MCF 10A (cell line): ENCODE results near the gene TREM2. TPM values are rescaled to one million over a fixed set of nuclear protein-coding genes. Genes with fewer than 3 reads are reported as not detected.

Experiments used
- BruUV-seq: library from RNA; stranded (reverse); fragments of 400-500 nt; replicated peaks from 2 replicates; lab custom pipeline; 2021; lab: Mats Ljungman, UMichigan
- CTCF ChIA-PET: fragments of 300-600 bp; sonication (Branson Sonifier 250); formaldehyde crosslinking; extraction: SDS; loops from one replicate; lab custom pipeline; 2021; ENCODE audit warnings: antibody characterized with exemption, inconsistent platforms; lab: Yijun Ruan, JAX
- POLR2A ChIA-PET: fragments of 300-600, 350-650 bp; sonication (Branson Sonifier 250); formaldehyde crosslinking; extraction: SDS; loops from one replicate; lab custom pipeline; 2020; ENCODE audit warnings: antibody characterized with exemption, inconsistent platforms; lab: Yijun Ruan, JAX
- DNase-seq: peaks from one replicate; pipeline ENCODE4 v3.0.0-alpha.2; 2018; ENCODE audit not compliant: unreplicated experiment
- H3K27ac Mint-ChIP-seq: one replicate; pipeline ENCODE4 v1.8.0; 2022; ENCODE audit warnings: mild to moderate bottlenecking, low read depth, mixed read lengths; ENCODE audit not compliant: unreplicated experiment
- H3K27me3 Mint-ChIP-seq: one replicate; pipeline ENCODE4 v1.8.0; 2022; ENCODE audit warnings: mixed read lengths; ENCODE audit not compliant: insufficient read depth, unreplicated experiment
- H3K36me3 Mint-ChIP-seq: one replicate; pipeline ENCODE4 v1.8.0; 2022; ENCODE audit warnings: mild to moderate bottlenecking, moderate library complexity, mixed read lengths; ENCODE audit not compliant: insufficient read depth, unreplicated experiment
- H3K4me1 Mint-ChIP-seq: one replicate; pipeline ENCODE4 v1.8.0; 2022; ENCODE audit warnings: mixed read lengths; ENCODE audit not compliant: insufficient read depth, unreplicated experiment
- H3K4me3 Mint-ChIP-seq: one replicate; pipeline ENCODE4 v1.8.0; 2022; ENCODE audit warnings: mild to moderate bottlenecking, moderate library complexity, mixed read lengths; ENCODE audit not compliant: unreplicated experiment
- H3K9me3 Mint-ChIP-seq: one replicate; pipeline ENCODE4 v1.8.0; 2022; ENCODE audit warnings: mixed read lengths; ENCODE audit not compliant: unreplicated experiment
- CTCF ChIP-seq: fragments of 200-600 bp; IDR thresholded peaks from one replicate; pipeline ENCODE4 v1.8.0; 2022; ENCODE audit warnings: antibody characterized with exemption, mild to moderate bottlenecking; ENCODE audit not compliant: unreplicated experiment
- intact Hi-C: fragments of 100-400 bp; cut with micrococcal nuclease; formaldehyde crosslinking; loops from 2 replicates; pipeline ENCODE4 v1.14.1; 2022
- total RNA-seq: library from RNA; stranded (reverse); gene quantifications from 2 replicates; pipeline ENCODE4 v1.2.3, GENCODE V29; 2022

Gene TREM2
- total RNA-seq, 1 experiment from 2014 or later, result 0.63 TPM

GRCh38 chr6:41132254-41132653 is 30.7 kb downstream of the TREM2 start:
- H3K4me3 Mint-ChIP-seq, result no peak overlapping the region
- DNase-seq, result no peak
- no TSS peak for BruUV-seq
- H3K4me1 Mint-ChIP-seq, result no peaks in the 10 kb centered on the region
- intact Hi-C loops, result no loop called here
- ChIA-PET POLR2A (no interaction called here), CTCF (interaction anchor here (0.6 to 1.6 kb wide), 2 partner anchors 40 to 42 kb away, joined by 3 to 4 read pairs; no protein-coding TSS in a partner anchor)
- no peaks in the 10 kb centered on the region for H3K9me3 Mint-ChIP-seq
- no peak overlapping the region for H3K27ac Mint-ChIP-seq
- H3K36me3 Mint-ChIP-seq, result peaks cover 8% of the 10 kb centered on the region
- no peaks in the 10 kb centered on the region for H3K27me3 Mint-ChIP-seq
- TF ChIP-seq CTCF, result no peak

GRCh38 chr6:41125282-41125681 is 37.6 kb downstream of the TREM2 start:
- H3K9me3 Mint-ChIP-seq, result no peaks in the 10 kb centered on the region
- H3K27ac Mint-ChIP-seq, result no peak overlapping the region
- peaks cover 10% of the 10 kb centered on the region for H3K36me3 Mint-ChIP-seq
- no peaks in the 10 kb centered on the region for H3K4me1 Mint-ChIP-seq
- no peak for TF ChIP-seq CTCF
- H3K4me3 Mint-ChIP-seq, result no peak overlapping the region
- ChIA-PET POLR2A (no interaction called here), CTCF (interaction anchor here (0.5 to 1.1 kb wide), 4 partner anchors 10 to 789 kb away, joined by 3 to 4 read pairs (median 3); no protein-coding TSS in a partner anchor)
- H3K27me3 Mint-ChIP-seq, result no peaks in the 10 kb centered on the region
- intact Hi-C loops, result no loop called here
- DNase-seq, result no peak
- BruUV-seq, result no TSS peak

GRCh38 chr6:41122918-41123317 is 40.0 kb downstream of the TREM2 start:
- intact Hi-C loops, result no loop called here
- POLR2A ChIA-PET, result no interaction called here
- no peak for DNase-seq
- Mint-ChIP-seq H3K27me3 (no peaks in the 10 kb centered on the region), H3K4me3 (no peak overlapping the region), H3K36me3 (peaks cover 6% of the 10 kb centered on the region), H3K4me1 (no peaks in the 10 kb centered on the region), H3K9me3 (no peaks in the 10 kb centered on the region), H3K27ac (no peak overlapping the region)
- no TSS peak for BruUV-seq
- CTCF ChIA-PET, result no interaction called here
- TF ChIP-seq CTCF, result no peak

GRCh38 chr6:41122373-41122772 is 40.5 kb downstream of the TREM2 start:
- no TSS peak for BruUV-seq
- no peak for TF ChIP-seq CTCF
- intact Hi-C loops, result no loop called here
- Mint-ChIP-seq H3K27me3 (no peaks in the 10 kb centered on the region), H3K9me3 (no peaks in the 10 kb centered on the region), H3K4me1 (no peaks in the 10 kb centered on the region), H3K27ac (no peak overlapping the region), H3K4me3 (no peak overlapping the region), H3K36me3 (peaks cover 6% of the 10 kb centered on the region)
- ChIA-PET CTCF (no interaction called here), POLR2A (no interaction called here)
- DNase-seq, result no peak
